Prostate gland (tissue), 2 donors: ENCODE results near the gene TPT1.

ENCODE experiments used
- POLR2A ChIP-seq: fragments of 450-650 bp; IDR thresholded peaks from one replicate; pipeline ENCODE4 v1.6.1; 2016; ENCODE audit warnings: antibody characterized with exemption, mild to moderate bottlenecking
- POLR2AphosphoS5 ChIP-seq: sonication (generic); formaldehyde crosslinking; IDR thresholded peaks from one replicate; pipeline ENCODE4 v1.6.1; 2017; ENCODE audit warnings: antibody characterized with exemption
- TF ChIP-seq, protein P1 (sequence below), 4 experiments: fragments of 200-600 bp in 2 of 4; fragments of 450-650 bp in 2 of 4; sonication (generic) in 2 of 4; IDR thresholded peaks; 1 replicate in 3 of 4; 2 replicates in 1 of 4; pipeline ENCODE4 v1.5.1; 2016 to 2019; ENCODE audit warnings: antibody characterized with exemption in 4 of 4, mild to moderate bottlenecking in 2 of 4, moderate library complexity in 2 of 4

DNA sequence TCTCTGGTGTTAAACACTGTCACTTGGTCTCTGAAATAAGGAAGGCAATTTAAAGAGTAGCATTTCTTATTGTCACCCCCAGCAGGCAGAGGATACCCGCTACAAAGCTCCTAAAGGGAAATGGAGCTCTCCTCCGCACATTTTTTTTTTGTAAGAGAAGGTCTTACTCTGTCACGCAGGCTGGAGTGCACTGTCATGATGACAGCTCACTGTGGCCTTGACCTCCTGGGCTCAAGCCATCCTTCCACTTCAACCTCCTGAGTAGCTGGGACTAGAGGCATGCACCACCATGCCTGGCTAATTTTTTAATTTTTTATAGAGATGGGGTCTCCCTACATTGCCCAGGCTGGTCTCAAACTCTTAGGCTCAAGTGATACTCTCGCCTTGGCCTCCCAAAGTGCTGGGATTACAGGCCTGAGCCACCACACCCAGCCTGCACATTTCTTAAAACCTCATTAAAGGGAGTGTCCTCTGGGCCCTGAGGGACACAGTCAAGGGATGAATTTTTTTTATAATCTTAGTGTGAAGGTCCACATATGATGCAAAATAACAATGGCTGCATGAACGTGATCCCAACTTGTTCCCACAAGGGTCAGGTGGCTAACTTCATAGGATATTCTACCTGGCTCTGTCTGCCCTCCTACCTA lies 45.0 kb upstream of the TPT1 start:
- TF ChIP-seq, protein P1, sequence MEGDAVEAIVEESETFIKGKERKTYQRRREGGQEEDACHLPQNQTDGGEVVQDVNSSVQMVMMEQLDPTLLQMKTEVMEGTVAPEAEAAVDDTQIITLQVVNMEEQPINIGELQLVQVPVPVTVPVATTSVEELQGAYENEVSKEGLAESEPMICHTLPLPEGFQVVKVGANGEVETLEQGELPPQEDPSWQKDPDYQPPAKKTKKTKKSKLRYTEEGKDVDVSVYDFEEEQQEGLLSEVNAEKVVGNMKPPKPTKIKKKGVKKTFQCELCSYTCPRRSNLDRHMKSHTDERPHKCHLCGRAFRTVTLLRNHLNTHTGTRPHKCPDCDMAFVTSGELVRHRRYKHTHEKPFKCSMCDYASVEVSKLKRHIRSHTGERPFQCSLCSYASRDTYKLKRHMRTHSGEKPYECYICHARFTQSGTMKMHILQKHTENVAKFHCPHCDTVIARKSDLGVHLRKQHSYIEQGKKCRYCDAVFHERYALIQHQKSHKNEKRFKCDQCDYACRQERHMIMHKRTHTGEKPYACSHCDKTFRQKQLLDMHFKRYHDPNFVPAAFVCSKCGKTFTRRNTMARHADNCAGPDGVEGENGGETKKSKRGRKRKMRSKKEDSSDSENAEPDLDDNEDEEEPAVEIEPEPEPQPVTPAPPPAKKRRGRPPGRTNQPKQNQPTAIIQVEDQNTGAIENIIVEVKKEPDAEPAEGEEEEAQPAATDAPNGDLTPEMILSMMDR (IDR thresholded peaks at IDR 0.05), result no peak
- TF ChIP-seq POLR2AphosphoS5, result no peak
- no peak for TF ChIP-seq POLR2A
